ENCODE data around the gene OGFRL1. TPM values are rescaled to one million over a fixed set of nuclear protein-coding genes. Genes with fewer than 3 reads are reported as not detected.

OGFRL1 gene
- total RNA-seq, 2 experiments from 2014 or later: 9.1 TPM

DNA sequence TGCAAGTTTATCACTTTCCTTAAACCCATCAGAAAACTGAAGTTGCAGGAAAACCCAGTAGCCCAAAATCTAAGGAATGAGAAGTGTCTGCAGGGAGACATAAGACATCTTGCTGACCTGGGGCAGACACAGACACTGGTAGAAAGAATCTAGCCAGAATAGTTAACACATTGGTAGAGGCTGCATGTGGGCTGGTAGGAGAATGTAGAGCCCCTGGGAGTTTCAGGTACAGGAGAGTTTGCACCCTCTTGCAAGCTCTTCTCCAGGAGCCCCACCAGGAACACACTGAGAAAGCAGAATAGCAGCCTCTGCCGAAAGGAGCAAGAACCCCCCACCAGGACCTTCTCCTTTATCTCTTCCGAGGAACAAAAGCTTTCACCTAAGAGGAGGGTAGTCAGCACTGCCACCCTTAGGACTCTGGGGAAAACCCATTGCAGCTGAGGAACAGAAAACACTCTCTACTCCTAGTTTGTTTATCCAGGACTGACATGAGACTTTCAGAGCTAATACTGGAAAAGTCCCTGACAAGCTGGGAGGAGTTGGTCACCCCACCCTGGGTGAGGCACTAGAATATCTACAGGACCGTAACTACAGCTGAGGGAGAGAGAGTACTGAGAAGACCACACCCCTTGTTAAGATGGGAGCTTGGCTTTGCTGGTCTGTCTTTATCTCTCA is 10.5 kb upstream of the OGFRL1 start:
- CTCF ChIA-PET: no interaction called here
- H3K27me3 ChIP-seq (ENCODE audit: control insufficient read depth in 1 of 2, insufficient read depth in 2 of 2, low read length in 2 of 2): no peaks in the 10 kb centered on the region

DNA sequence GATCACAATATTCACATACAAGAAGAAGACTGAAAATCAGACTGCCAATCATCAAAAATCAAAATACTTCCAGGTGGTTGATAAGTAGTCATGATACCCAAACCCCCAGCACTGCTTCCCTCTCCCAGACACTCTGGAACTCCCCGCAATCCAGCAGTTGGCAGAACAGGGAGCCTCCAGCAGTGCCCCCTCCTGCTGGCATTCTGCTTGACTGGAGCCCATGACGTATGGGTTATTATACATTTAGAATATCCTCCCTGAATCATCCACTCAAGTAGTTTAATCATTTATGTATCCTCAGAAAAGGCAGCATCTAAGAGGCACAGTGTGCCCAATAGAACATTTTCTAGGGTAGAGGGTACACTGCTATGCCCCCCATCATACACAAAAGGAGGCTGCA is 9.3 kb upstream of the OGFRL1 start:
- POLR2A ChIA-PET: no interaction called here
- H3K4me3 Mint-ChIP-seq: no peak overlapping the region

More for the DNA sequence above, 10.5 kb upstream of the OGFRL1 start:
- no peaks in the 10 kb centered on the region for H3K36me3 ChIP-seq (ENCODE audit: insufficient read depth, low read length)
- no peaks in the 10 kb centered on the region for H3K4me1 Mint-ChIP-seq (ENCODE audit: low read depth)
- no peak overlapping the region for H3K27ac Mint-ChIP-seq
- H3K9me3 Mint-ChIP-seq: no peaks in the 10 kb centered on the region
- no peak for DNase-seq
- POLR2A ChIA-PET: no interaction called here
- H3K36me3 Mint-ChIP-seq (ENCODE audit: low read depth): no peaks in the 10 kb centered on the region
- H3K4me3 Mint-ChIP-seq: no peak overlapping the region
- intact Hi-C loops (cut with DNase I, micrococcal nuclease): no loop called here
- ATAC-seq (ENCODE audit: poor library complexity): no peak
- H3K9me3 ChIP-seq (ENCODE audit: control insufficient read depth in 1 of 2, insufficient read depth in 1 of 2, low read length in 2 of 2): no peaks in the 10 kb centered on the region
- H3K27ac ChIP-seq (ENCODE audit: low read depth in 1 of 2, low read length in 2 of 2): no peak overlapping the region
- no peaks in the 10 kb centered on the region for H3K27me3 Mint-ChIP-seq
- H3K4me1 ChIP-seq (ENCODE audit: insufficient read depth, low read length): no peaks in the 10 kb centered on the region
- no peak overlapping the region for H3K4me3 ChIP-seq (ENCODE audit: low read length)
- TF ChIP-seq CTCF (IDR thresholded peaks at IDR 0.05): no peak

GRCh38 chr6:71279740-71280139 is 8.9 kb upstream of the OGFRL1 start:
- Mint-ChIP-seq H3K9me3 (no peaks in the 10 kb centered on the region), H3K27me3 (no peaks in the 10 kb centered on the region), H3K4me3 (no peak overlapping the region), H3K4me1 (ENCODE audit: low read depth) (no peaks in the 10 kb centered on the region), H3K27ac (no peak overlapping the region), H3K36me3 (ENCODE audit: low read depth) (no peaks in the 10 kb centered on the region)
- Histone ChIP-seq H3K4me1 (ENCODE audit: insufficient read depth, low read length) (no peaks in the 10 kb centered on the region), H3K36me3 (ENCODE audit: insufficient read depth, low read length) (no peaks in the 10 kb centered on the region), H3K27ac (ENCODE audit: low read depth in 1 of 2, low read length in 2 of 2) (no peak overlapping the region), H3K4me3 (ENCODE audit: low read length) (no peak overlapping the region), H3K9me3 (ENCODE audit: control insufficient read depth in 1 of 2, insufficient read depth in 1 of 2, low read length in 2 of 2) (no peaks in the 10 kb centered on the region), H3K27me3 (ENCODE audit: control insufficient read depth in 1 of 2, insufficient read depth in 2 of 2, low read length in 2 of 2) (no peaks in the 10 kb centered on the region)
- ChIA-PET CTCF (no interaction called here), POLR2A (no interaction called here)
- ATAC-seq (ENCODE audit: poor library complexity) (no peak), DNase-seq (no peak)
- TF ChIP-seq CTCF (IDR thresholded peaks at IDR 0.05): no peak
- intact Hi-C loops (cut with DNase I, micrococcal nuclease): loop anchor here in 1 of 2 experiments (10.0 kb wide), 2 partner anchors 615 to 715 kb away; partner anchors contain the start of genes SDHAF4 and SMAP1

More for the DNA sequence above, 9.3 kb upstream of the OGFRL1 start:
- DNase-seq (no peak), ATAC-seq (ENCODE audit: poor library complexity) (no peak)
- Mint-ChIP-seq H3K27ac (no peak overlapping the region), H3K9me3 (no peaks in the 10 kb centered on the region), H3K27me3 (no peaks in the 10 kb centered on the region), H3K36me3 (ENCODE audit: low read depth) (no peaks in the 10 kb centered on the region), H3K4me1 (ENCODE audit: low read depth) (no peaks in the 10 kb centered on the region)
- no peaks in the 10 kb centered on the region for H3K27me3 ChIP-seq (ENCODE audit: control insufficient read depth in 1 of 2, insufficient read depth in 2 of 2, low read length in 2 of 2)
- H3K4me1 ChIP-seq (ENCODE audit: insufficient read depth, low read length): no peaks in the 10 kb centered on the region
- no peaks in the 10 kb centered on the region for H3K9me3 ChIP-seq (ENCODE audit: control insufficient read depth in 1 of 2, insufficient read depth in 1 of 2, low read length in 2 of 2)
- no peak for TF ChIP-seq CTCF (IDR thresholded peaks at IDR 0.05)
- intact Hi-C loops (cut with DNase I, micrococcal nuclease): no loop called here
- H3K4me3 ChIP-seq (ENCODE audit: low read length): no peak overlapping the region
- H3K36me3 ChIP-seq (ENCODE audit: insufficient read depth, low read length): no peaks in the 10 kb centered on the region
- CTCF ChIA-PET: no interaction called here
- no peak overlapping the region for H3K27ac ChIP-seq (ENCODE audit: low read depth in 1 of 2, low read length in 2 of 2)

All from CD4-positive, alpha-beta T cell (primary cell).